HG03571 (cell line): ENCODE measurements around the gene EPX.
"Not testable (repeated sequence)": the region's sequence is repeated elsewhere in the genome, so short reads cannot be mapped to it uniquely, and the experiment has no call there.

Experiments used
- ATAC-seq: cut with Tn5 transposase; IDR thresholded peaks from one replicate; pipeline ENCODE4 v1.9.1; 2021; ENCODE audit not compliant: unreplicated experiment

EPX gene

GRCh38 chr17:58192612-58193011, at the start of gene EPX:
Gene EPX (plus strand): TSS chr17:58192726. CDS start chr17:58192847, 121 bp downstream.
- no peak for ATAC-seq

- ATAC-seq, result not testable (repeated sequence)
These were observed 49.2 kb upstream of the EPX start for GRCh38 chr17:58143335-58143734.

GRCh38 chr17:58144801-58145200, 47.7 kb upstream of the EPX start:
- no peak for ATAC-seq

- no peak for ATAC-seq
These were observed 44.5 kb upstream of the EPX start, which contains the start of gene OR4D1 for GRCh38 chr17:58147930-58148434. Gene OR4D1 (plus strand): TSS chr17:58148384. CDS start chr17:58155154, 6,770 bp downstream.

GRCh38 chr17:58148609-58149008, 43.9 kb upstream of the EPX start:
- ATAC-seq, result no peak

- ATAC-seq, result no peak
These were observed 42.1 kb upstream of the EPX start for GRCh38 chr17:58150394-58150793.

GRCh38 chr17:58153046-58153445, 39.5 kb upstream of the EPX start:
- ATAC-seq, result no peak

- no peak for ATAC-seq
These were observed 38.9 kb upstream of the EPX start for GRCh38 chr17:58153671-58154070.

- no peak for ATAC-seq
These were observed 35.4 kb upstream of the EPX start for GRCh38 chr17:58156839-58157803.

- no peak for ATAC-seq
These were observed 34.3 kb upstream of the EPX start for GRCh38 chr17:58158181-58158580.

- ATAC-seq, result no peak
These were observed 31.0 kb upstream of the EPX start for GRCh38 chr17:58161566-58161965.

GRCh38 chr17:58165981-58166380, 26.5 kb upstream of the EPX start:
- no peak for ATAC-seq

GRCh38 chr17:58166682-58167081, 25.8 kb upstream of the EPX start, which contains the start of gene OR4D2:
Gene OR4D2 (plus strand): TSS chr17:58166982. CDS start chr17:58169656, 2,674 bp downstream.
- no peak for ATAC-seq

GRCh38 chr17:58170622-58171021, 21.9 kb upstream of the EPX start:
- ATAC-seq, result no peak

- no peak for ATAC-seq
These were observed 20.0 kb upstream of the EPX start for GRCh38 chr17:58172369-58173071.

- ATAC-seq, result no peak
These were observed 17.7 kb upstream of the EPX start for GRCh38 chr17:58174871-58175270.

- ATAC-seq, result no peak
These were observed 16.3 kb upstream of the EPX start for GRCh38 chr17:58176200-58176599.

GRCh38 chr17:58181796-58182195, 10.7 kb upstream of the EPX start:
- ATAC-seq, result no peak

GRCh38 chr17:58183514-58183913, 9.0 kb upstream of the EPX start:
- ATAC-seq, result no peak

GRCh38 chr17:58184308-58184985, 8.1 kb upstream of the EPX start:
- ATAC-seq, result no peak
